SK-N-MC (cell line): ENCODE data around the gene LGR5.

Source experiments
- EZH2 ChIP-seq: fragments of 200-600 bp; sonication (generic); IDR thresholded peaks from one replicate; pipeline ENCODE4 v1.6.1; 2017; ENCODE audit warnings: antibody characterized with exemption
- POLR2AphosphoS5 ChIP-seq: IDR thresholded peaks from 2 replicates; pipeline ENCODE4 v1.6.1; 2012; ENCODE audit warnings: mild to moderate bottlenecking, low read depth, low read length, borderline replicate concordance

GRCh38 chr12:71461787-71462328 lies 22.3 kb downstream of the LGR5 start:
- TF ChIP-seq EZH2 (no peak), POLR2AphosphoS5 (no peak)
